MM.1S (cell line): ENCODE measurements around the gene TIMMDC1.
"Not testable (repeated sequence)": the region's sequence is repeated elsewhere in the genome, so short reads cannot be mapped to it uniquely, and the experiment has no call there.

Source experiments
- CTCF ChIP-seq: fragments of 300-600 bp; sonication (generic); IDR thresholded peaks from 2 replicates; pipeline ENCODE4 v1.5.1; 2016; ENCODE audit warnings: antibody characterized with exemption, low read length, mixed read lengths
- EZH2 ChIP-seq: fragments of 300-600 bp; sonication (generic); optimal IDR thresholded peaks from 2 replicates; pipeline ENCODE3; 2017; ENCODE audit warnings: low read depth, mild to moderate bottlenecking, antibody characterized with exemption, low read length, mixed read lengths
- EZH2phosphoT487 ChIP-seq: fragments of 300-600 bp; sonication (generic); IDR thresholded peaks from 2 replicates; pipeline ENCODE4 v1.6.1; 2018; ENCODE audit warnings: antibody characterized with exemption, low read length

GRCh38 chr3:119552928-119553327 is 54.6 kb downstream of the TIMMDC1 start:
- TF ChIP-seq CTCF, EZH2, EZH2phosphoT487: not testable (repeated sequence)
